Measurements from ENCODE around the gene HIP1R. TPM values are rescaled to one million over a fixed set of nuclear protein-coding genes. Genes with fewer than 3 reads are reported as not detected.
"Not testable (repeated sequence)": the region's sequence is repeated elsewhere in the genome, so short reads cannot be mapped to it uniquely, and the experiment has no call there.

The HIP1R gene
- polyA plus RNA-seq, 1 donor from 2014 or later = 58.3 TPM

DNA sequence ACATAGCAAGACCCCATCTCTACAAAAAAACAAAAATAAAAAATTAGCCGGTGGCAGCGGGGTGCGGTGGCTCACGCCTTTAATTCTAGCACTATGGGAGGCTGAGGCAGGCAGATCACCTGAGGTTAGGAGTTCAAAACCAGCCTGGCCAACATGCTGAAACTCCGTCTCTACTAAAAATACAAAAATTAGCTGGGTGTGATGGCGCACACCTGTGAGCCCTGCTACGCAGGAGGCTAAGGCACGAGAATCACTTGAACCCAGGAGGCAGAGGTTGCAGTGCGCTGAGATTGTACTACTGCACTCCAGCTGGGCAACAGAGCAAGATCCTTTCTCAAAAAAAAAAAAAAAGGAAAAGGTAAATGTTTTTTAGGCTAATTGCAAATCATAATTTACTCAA is 57.5 kb downstream of the HIP1R start:
- H3K9me3 Mint-ChIP-seq, H3K27me3 Mint-ChIP-seq, H3K36me3 Mint-ChIP-seq: not testable (repeated sequence)
- H3K4me1 Mint-ChIP-seq = peaks cover 46 to 72% (median 61%) of the 10 kb centered on the region in 3 donors
- peak overlapping the region in 3 of 4 donors; percentile 37 to 95 (median 78) for H3K4me3 Mint-ChIP-seq
- H3K27ac Mint-ChIP-seq = peak overlapping the region in 2 of 3 donors; percentile 83 to 90

DNA sequence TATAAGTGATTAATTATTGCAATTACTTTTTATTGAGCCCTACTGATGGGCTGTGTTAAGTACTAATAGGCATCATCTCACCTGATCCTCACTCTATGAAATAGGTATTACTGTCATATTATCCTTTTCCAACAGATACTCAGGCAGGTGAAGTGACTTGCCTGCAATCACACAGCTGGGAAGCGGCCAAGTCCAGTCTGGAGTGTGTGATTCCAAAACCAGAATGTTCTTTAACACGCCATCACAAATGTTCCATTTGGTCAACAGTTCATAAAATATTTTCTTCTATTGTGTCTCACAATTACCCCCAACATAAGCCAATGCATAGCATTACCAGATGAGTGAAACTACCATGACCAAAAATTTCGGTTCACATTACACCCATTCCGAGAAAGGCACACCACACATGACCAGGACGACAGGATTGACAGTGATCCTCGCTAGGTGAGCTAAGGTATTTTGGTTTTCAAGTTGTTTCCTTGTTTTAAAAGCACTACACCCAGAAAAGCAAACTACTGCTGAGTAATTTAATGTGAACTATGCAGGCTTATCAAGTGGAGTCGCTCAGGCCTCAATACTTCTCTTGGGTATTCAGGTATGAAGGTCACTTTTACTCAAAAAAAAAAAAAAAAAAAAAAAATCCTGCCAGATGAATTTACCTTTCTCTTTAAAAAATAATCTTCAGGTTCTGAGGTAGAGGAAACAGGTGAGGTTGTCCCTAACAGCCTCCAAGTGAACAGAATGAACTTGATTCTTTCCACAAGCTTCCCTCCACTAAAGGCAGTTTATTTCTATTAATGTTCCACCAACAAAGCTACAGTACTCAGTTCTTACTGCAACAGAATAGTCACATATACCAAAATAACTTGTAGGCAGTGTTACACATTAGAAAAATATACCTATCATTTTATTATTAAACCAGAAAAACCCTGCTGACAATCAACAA is 58.2 kb downstream of the HIP1R start:
- no peaks in the 10 kb centered on the region for H3K9me3 Mint-ChIP-seq
- peaks cover 2% of the 10 kb centered on the region for H3K36me3 Mint-ChIP-seq
- H3K4me3 Mint-ChIP-seq = peak overlapping the region; percentile 88 to 99 (median 92)
- H3K27me3 Mint-ChIP-seq = peaks cover 1% of the 10 kb centered on the region
- peaks cover 47 to 72% (median 60%) of the 10 kb centered on the region in 3 donors for H3K4me1 Mint-ChIP-seq
- peak overlapping the region; percentile 71 to 90 (median 73) for H3K27ac Mint-ChIP-seq

DNA sequence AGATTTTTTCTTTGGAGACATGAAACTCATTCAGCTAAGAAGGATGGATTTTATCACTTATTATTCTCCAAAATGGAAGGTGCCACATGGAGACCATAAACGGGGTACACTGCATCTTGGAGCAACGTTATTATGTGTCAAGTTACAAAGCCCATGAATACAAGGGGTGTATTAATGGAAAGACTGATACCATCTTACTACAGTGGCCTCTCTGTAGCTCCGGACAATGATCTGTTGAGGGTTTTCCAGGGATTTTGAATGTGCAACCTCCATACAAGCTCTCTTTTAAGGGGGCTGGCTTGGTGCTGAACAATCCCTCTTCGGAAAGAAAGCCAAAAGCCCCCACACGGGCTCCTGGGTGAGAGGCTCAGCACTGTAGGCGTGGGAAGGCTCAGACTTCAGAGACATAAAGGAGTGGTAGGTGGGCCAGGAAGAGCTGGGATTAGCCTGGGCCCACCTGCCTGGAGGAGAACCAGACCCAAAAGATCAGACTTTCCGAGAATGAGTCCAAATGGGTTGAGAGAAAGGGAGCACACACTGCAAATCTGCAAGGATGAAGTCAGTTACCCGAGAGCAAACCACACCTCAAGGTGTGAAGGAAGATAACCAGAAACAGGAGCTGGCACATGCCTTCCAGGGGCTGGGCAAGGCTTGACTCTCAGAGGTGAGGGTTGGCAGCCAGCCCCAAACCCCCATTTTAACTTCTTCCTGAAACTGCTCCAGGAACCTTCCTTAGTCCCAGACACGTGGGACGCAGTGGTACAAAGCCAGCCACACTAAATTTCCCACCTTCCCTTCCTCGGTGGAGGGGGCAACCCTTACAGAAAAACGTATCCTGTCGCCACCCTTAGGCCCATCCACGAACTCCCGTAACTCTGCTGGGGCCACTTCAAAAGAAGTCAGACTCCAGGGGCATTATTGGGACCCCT is 59.2 kb downstream of the HIP1R start:
- Mint-ChIP-seq H3K36me3 (peaks cover 2% of the 10 kb centered on the region), H3K27me3 (peaks cover 1% of the 10 kb centered on the region), H3K27ac (peak overlapping the region; percentile 39 to 99 (median 90)), H3K4me3 (peak overlapping the region; percentile 88 to 99 (median 92)), H3K9me3 (no peaks in the 10 kb centered on the region), H3K4me1 (peaks cover 49 to 71% (median 61%) of the 10 kb centered on the region in 3 donors)

DNA sequence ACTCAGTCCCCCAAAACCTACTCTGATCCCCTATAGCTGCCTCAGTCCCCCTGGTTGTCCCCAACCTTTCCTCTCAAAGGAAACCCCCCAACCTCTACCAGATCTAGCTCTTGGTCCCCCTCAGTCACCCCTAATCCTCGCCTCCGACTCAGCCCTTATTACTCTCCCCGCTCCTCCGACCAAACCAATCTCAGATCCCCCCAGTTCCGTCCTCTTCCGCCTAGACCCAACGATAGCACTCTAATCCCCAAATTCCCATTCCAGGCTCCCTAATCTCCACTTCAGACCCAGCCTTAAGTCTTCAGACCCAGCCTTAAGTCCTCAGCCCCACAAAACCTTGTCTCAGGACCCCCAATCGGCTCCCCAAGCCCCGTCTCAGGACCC is 60.1 kb downstream of the HIP1R start:
- H3K36me3 Mint-ChIP-seq = peaks cover 2% of the 10 kb centered on the region

DNA sequence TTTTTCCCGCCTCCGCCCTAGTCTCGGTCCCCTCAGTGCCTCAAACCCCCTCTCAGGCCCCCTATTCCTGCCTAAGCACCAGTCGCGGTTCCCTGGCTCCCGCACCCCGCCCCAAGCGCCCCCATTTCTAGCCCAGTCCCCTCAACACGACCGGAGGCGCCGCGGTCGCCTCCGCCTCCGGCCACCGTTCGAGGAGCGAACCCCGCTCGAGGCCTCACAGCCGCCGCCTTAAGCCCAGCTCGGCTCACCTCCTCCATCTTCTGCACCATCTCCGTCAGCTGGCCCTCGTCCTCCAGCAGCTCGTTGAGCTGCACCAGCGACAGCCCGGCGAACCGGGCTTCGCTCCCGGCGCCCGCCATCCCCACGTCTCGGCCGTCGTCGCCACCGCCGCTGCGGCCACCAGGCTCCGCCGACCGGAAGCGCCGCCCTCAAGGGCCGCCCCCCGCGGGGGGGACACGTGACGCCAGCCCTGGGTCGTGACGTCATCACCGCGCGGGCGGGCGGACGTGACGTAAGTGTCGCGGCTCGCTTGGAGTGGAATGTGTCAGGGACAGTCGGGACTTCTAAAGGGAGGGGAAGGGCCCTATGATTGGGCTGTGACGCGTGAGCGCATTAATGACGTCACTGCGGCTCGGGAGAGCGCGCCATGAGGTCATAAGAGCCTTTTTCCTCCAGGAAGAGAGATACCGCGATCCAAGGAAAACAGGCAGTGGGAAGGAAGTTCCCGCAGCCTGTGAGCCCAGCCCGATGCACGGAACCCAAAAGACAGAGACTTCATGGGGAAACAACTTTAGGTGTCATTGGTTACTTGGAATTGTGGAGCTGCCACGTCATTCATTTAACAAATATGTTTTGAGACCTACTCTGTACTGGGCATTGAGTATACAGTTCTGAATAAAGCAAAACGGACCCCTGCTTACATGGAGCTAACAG is 60.7 kb downstream of the HIP1R start, which contains the start of gene VPS37B:
Gene VPS37B (minus strand): TSS at position 421 of the 933 bp plus-strand sequence. CDS start 62 bp downstream, at position 359.
- H3K27ac Mint-ChIP-seq = peak within 1 kb of the TSS; percentile 90 to 99 (median 96)
- peaks cover under 1% of the 10 kb centered on the region for H3K36me3 Mint-ChIP-seq
- H3K4me3 Mint-ChIP-seq = peak within 1 kb of the TSS; percentile 88 to 99 (median 92)
- no peaks in the 10 kb centered on the region for H3K9me3 Mint-ChIP-seq
- H3K27me3 Mint-ChIP-seq = peaks cover 1% of the 10 kb centered on the region
- peaks cover 50 to 73% (median 58%) of the 10 kb centered on the region in 3 donors for H3K4me1 Mint-ChIP-seq

More for the DNA sequence above, 60.1 kb downstream of the HIP1R start:
- Mint-ChIP-seq H3K4me1 (peaks cover 53 to 73% (median 62%) of the 10 kb centered on the region in 3 donors), H3K27ac (peak overlapping the region; percentile 90 to 99 (median 96)), H3K4me3 (peak overlapping the region; percentile 88 to 99 (median 92)), H3K9me3 (no peaks in the 10 kb centered on the region), H3K27me3 (peaks cover 1% of the 10 kb centered on the region)

DNA sequence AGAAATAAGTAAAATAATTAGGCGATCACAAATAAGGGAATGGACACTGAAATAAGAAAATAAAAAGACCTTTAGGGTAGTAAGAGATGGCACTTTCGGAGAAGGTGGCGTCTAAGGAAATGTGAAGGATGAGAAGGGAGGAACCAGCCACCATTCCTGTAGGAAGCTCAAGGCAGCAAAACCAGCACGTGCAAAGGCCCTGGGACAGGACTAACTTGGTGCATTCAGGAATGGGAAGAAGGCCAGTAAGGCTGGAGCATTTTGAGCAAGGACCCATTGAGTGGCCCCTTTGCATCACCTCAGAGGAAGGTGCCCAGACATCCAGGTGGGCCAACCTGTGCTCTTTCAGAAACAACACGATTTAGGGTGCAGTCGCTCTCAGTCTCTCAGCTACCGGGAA is 61.4 kb downstream of the HIP1R start:
- Mint-ChIP-seq H3K4me1 (peaks cover 52 to 70% (median 58%) of the 10 kb centered on the region in 3 donors), H3K36me3 (no peaks in the 10 kb centered on the region), H3K4me3 (peak overlapping the region; percentile 88 to 99 (median 92)), H3K27ac (peak overlapping the region; percentile 90 to 99 (median 96)), H3K9me3 (no peaks in the 10 kb centered on the region), H3K27me3 (peaks cover 1% of the 10 kb centered on the region)

DNA sequence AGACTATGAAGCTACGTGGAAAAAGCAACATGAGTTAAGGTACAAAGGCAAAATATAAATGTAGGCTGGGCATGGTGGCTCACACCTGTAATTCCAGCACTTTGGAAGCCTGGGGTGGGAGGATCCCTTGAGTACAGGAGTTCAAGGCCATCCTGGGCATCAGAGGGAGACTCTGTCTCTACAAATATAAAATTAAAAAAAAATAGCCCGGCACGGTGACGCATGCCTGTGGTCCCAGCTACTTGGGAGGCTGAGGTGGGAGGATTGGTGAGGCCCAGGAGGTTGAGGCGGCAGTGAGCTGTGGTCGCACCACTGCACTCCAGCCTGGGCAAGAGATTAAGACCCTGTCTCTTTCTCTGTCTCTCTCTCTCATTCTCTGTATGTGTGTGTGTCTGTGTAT is 64.6 kb downstream of the HIP1R start:
- Mint-ChIP-seq H3K9me3 (no peaks in the 10 kb centered on the region), H3K27me3 (peaks cover 1% of the 10 kb centered on the region), H3K4me3 (peak overlapping the region in 3 of 4 donors; percentile 47 to 88 (median 79)), H3K36me3 (no peaks in the 10 kb centered on the region), H3K27ac (peak overlapping the region; percentile 53 to 90 (median 77)), H3K4me1 (peaks cover 53 to 54% (median 54%) of the 10 kb centered on the region in 3 donors)

DNA sequence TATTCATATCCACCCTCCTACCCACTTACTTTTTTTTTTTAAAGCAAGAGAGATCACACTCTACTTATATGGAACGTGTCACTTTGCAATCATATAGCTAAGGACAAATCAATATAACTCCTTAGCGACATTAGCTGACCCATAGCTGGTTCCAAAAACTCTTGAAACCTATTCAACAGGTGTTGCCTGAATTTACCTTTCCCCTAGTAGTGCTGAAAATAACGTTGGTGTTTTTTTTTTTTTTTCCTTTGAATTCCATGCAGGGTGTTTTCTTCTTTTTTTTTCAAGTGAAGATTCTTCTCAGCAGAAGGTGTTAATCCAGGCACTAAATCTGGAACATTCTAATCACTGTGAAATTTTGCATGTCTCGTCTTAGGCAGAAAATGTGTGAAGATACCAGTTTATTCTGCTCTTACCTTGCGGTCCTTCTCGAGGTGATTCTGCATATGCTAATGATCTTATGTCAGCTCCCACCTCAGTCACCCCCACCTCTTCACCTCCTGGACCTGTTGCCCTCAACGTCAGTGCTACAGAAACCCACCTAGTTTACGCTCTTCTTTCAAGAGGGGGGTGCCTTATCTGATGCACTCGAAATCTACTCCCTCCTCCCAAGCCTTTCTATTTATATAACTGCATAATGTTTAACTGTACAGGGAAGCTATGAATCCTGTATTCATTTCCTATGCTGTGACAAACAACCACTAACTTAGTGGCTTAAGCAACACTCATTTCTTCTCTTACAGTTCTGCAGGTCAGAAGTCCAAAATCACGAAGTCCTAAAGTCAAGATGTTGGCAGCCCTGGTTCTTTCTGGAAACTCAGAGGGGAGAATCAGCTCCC is 67.8 kb downstream of the HIP1R start:
- Mint-ChIP-seq H3K27ac (peak overlapping the region in 2 of 3 donors; percentile 24 to 70), H3K4me1 (peaks cover 37 to 38% (median 37%) of the 10 kb centered on the region in 3 donors), H3K36me3 (no peaks in the 10 kb centered on the region), H3K9me3 (no peaks in the 10 kb centered on the region), H3K4me3 (peak overlapping the region in 3 of 4 donors; percentile 18 to 78 (median 29)), H3K27me3 (no peaks in the 10 kb centered on the region)

DNA sequence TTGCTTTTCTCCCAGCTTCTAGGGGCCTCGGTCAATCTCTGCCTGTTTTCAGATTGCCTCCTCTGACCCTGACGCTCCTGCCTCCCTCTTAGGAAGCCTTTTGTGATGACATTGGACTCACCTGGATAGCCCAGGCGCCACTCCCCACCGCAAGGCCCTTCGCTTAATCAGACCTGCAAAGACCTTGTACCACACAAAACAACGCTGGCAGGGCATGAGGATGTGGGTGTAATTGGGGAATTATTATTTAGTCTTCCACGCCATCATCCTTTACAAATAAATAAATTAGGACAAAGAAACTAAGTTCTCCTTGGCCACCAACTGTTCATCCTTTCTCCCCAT is 68.4 kb downstream of the HIP1R start:
- Mint-ChIP-seq H3K9me3 (no peaks in the 10 kb centered on the region), H3K36me3 (no peaks in the 10 kb centered on the region), H3K4me3 (peak overlapping the region in 1 of 4 donors; percentile 18), H3K27ac (peak overlapping the region in 2 of 3 donors; percentile 53 to 70), H3K4me1 (peaks cover 31 to 32% (median 31%) of the 10 kb centered on the region in 3 donors), H3K27me3 (no peaks in the 10 kb centered on the region)

DNA sequence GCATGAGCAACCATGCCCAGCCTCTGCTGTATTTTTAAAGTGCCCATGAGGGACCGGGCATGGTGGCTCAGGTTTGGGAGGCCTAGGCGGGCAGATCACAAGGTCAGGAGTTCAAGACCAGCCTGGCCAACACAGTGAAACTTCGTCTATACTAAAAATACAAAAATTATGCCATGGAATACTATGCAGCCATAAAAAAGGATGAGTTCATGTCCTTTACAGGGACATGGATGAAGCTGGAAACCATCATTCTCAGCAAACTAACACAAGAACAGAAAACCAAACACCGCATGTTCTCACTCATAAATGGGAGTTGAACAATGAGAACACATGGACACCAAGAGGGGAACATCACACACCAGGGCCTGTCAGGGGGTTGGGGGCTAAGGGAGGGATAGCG is 70.0 kb downstream of the HIP1R start:
- H3K9me3 Mint-ChIP-seq, H3K27me3 Mint-ChIP-seq, H3K27ac Mint-ChIP-seq, H3K4me3 Mint-ChIP-seq, H3K36me3 Mint-ChIP-seq: not testable (repeated sequence)
- H3K4me1 Mint-ChIP-seq = peaks cover 20 to 22% (median 20%) of the 10 kb centered on the region in 3 donors

DNA sequence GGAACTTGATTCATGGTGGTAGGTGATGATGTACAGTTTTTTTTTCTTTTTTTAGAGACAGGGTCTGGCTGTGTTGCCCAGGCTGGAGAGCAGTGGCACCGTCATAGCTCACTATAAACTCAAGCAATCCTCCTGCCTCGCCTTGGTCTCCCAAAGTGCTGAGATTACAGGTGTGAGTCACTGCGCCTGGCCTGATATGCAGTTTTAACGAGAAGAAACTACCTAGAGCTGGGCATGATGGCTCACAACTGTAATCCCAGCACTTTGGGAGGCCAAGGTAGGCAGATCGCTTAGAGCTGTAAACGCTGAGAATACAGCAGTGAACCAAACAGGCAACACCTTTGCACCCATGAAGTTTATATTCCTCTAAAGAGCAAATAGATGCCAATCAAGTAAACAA is 73.7 kb downstream of the HIP1R start:
- Mint-ChIP-seq H3K9me3 (no peaks in the 10 kb centered on the region), H3K36me3 (peaks cover 4% of the 10 kb centered on the region), H3K27ac (no peak overlapping the region), H3K4me3 (no peak overlapping the region), H3K4me1 (peaks cover 1 to 5% (median 2%) of the 10 kb centered on the region in 3 donors), H3K27me3 (peaks cover 2% of the 10 kb centered on the region)

DNA sequence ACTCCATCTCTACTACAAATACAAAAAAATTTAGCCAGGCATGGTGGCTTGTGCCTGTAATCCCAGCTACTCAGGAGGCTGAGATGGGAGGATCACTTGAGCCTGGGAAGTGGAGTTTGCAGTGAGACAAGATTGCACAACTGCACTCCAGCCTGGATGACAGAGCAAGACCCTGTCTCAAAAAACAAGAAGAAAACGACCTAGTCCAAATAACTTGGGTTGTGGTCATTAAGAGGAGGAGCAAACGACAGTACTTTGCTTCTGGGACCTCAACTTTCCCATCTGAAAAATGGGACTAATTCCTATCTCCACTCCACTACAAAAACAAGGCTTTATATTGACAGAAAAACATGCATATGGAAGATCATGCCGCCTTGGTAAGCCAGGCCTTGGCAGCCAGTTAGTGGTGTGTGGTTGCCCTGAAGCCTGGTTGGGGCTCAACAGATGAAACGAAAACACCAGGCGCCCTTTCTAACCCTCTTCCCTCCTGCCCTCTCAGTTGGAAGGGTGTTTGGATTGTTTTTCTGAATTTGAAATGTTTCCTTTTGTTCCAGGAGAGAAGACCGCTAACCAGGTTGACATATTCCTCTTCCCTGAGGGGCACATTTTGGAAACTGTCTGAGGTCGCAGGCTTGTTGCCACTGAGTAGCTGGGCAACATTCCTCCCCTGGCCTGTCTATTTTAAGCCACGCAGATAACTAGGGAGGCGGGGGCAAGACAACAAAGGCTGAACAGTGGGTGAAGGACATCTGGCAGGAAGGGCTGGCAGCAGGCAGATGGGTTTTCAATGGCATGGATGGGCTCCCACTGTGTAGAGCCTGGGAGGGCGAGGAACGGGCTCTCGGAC is 74.4 kb downstream of the HIP1R start:
- Mint-ChIP-seq H3K4me3 (no peak overlapping the region), H3K4me1 (peaks cover 0 to 5% (median 0%) of the 10 kb centered on the region in 3 donors), H3K27ac (no peak overlapping the region), H3K9me3 (no peaks in the 10 kb centered on the region), H3K36me3 (peaks cover 4% of the 10 kb centered on the region), H3K27me3 (peaks cover 3% of the 10 kb centered on the region)

All from IgD-negative memory B cell (primary cell).